Activated T-cell treated with anti-CD3 and anti-CD28 coated beads, Interleukin-2, amount 50 U/mL, for 72 hours (primary cell): Measurements from ENCODE around the gene HLX. TPM values are rescaled to one million over a fixed set of nuclear protein-coding genes. Genes with fewer than 3 reads are reported as not detected.

Experiments
- ATAC-seq, 2 donors: fragments of 150-1000 bp; cut with Tn5 transposase; replicated peaks in 1 of 2; 2 replicates each; pipeline ENCODE4 v1.10.0; 2021; ENCODE audit warnings: moderate library complexity in 2 of 2, mild to moderate bottlenecking in 1 of 2
- DNase-seq, 2 donors: peaks; one replicate each; pipeline ENCODE4 v3.0.0; 2021 to 2022; ENCODE audit warnings: mixed read lengths in 1 of 2
- H3K27ac Mint-ChIP-seq: one replicate; pipeline ENCODE4 v1.8.0; 2022; ENCODE audit warnings: mild to moderate bottlenecking, moderate library complexity, mixed read lengths
- H3K27me3 Mint-ChIP-seq: one replicate; pipeline ENCODE4 v1.8.0; 2022; ENCODE audit warnings: low read depth, mixed read lengths
- H3K36me3 Mint-ChIP-seq, 2 donors: one replicate each; pipeline ENCODE4 v1.8.0; 2022; ENCODE audit warnings: mixed read lengths in 2 of 2, mild to moderate bottlenecking in 1 of 2; ENCODE audit not compliant: insufficient read depth in 2 of 2
- H3K4me1 Mint-ChIP-seq: one replicate; pipeline ENCODE4 v1.8.0; 2022; ENCODE audit warnings: low read depth, mixed read lengths
- H3K4me3 Mint-ChIP-seq, 2 donors: one replicate each; pipeline ENCODE4 v1.8.0; 2022; ENCODE audit warnings: mild to moderate bottlenecking in 2 of 2, mixed read lengths in 2 of 2, moderate library complexity in 2 of 2
- H3K9me3 Mint-ChIP-seq, 2 donors: one replicate each; pipeline ENCODE4 v1.8.0; 2022; ENCODE audit warnings: mixed read lengths in 2 of 2
- total RNA-seq, 2 donors: library from RNA; stranded (reverse); gene quantifications; one replicate each; pipeline ENCODE4 v1.2.3, GENCODE V29; 2022

The HLX gene, protein sequence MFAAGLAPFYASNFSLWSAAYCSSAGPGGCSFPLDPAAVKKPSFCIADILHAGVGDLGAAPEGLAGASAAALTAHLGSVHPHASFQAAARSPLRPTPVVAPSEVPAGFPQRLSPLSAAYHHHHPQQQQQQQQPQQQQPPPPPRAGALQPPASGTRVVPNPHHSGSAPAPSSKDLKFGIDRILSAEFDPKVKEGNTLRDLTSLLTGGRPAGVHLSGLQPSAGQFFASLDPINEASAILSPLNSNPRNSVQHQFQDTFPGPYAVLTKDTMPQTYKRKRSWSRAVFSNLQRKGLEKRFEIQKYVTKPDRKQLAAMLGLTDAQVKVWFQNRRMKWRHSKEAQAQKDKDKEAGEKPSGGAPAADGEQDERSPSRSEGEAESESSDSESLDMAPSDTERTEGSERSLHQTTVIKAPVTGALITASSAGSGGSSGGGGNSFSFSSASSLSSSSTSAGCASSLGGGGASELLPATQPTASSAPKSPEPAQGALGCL
- 1 to 10 TPM in 1 of 2 donors, under 1 TPM in 1; 0.55 to 2.0 TPM for total RNA-seq

DNA sequence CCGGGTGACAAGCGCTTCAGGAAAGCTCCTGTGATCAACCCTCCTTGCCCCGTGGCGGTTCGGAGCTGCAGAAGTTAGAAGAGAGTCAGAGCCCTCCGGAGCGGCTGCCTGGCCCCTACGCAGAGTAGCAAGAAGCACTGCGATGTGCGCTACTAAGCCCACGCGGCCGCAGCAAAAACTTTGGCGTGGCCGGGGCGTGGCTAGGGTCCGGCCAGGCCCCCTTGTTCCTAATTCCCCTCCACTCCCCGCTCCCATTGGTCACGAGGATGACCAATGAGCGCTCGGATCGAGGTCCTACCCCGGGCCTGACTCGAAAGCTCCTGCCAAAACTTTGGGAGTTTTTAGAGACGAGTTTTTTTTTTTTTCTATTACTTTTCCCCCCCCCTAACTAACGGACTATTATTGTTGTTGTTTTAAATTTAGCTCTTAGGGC, at the start of gene HLX:
TSS of gene HLX (plus strand) at position 368 of the 433 bp plus-strand sequence. CDS start 415 bp downstream, outside the sequence.
- Mint-ChIP-seq H3K9me3 (no peaks in the 10 kb centered on the region), H3K27ac (peak within 1 kb of the TSS; percentile 60), H3K27me3 (peaks cover 84% of the 10 kb centered on the region), H3K4me3 (peak within 1 kb of the TSS; percentile 92 to 97), H3K4me1 (peaks cover 39% of the 10 kb centered on the region), H3K36me3 (peaks cover 0 to 3% of the 10 kb centered on the region in 2 donors)
- peak; percentile 43 to 50 for DNase-seq
- peak; percentile 70 to 71 for ATAC-seq

GRCh38 chr1:220833436-220833835, 45.8 kb upstream of the HLX start:
- ATAC-seq: no peak
- H3K36me3 Mint-ChIP-seq: no peaks in the 10 kb centered on the region
- H3K27ac Mint-ChIP-seq: no peak overlapping the region
- no peak overlapping the region for H3K4me3 Mint-ChIP-seq
- no peak for DNase-seq
- H3K4me1 Mint-ChIP-seq: no peaks in the 10 kb centered on the region
- H3K9me3 Mint-ChIP-seq: no peaks in the 10 kb centered on the region
- no peaks in the 10 kb centered on the region for H3K27me3 Mint-ChIP-seq

DNA sequence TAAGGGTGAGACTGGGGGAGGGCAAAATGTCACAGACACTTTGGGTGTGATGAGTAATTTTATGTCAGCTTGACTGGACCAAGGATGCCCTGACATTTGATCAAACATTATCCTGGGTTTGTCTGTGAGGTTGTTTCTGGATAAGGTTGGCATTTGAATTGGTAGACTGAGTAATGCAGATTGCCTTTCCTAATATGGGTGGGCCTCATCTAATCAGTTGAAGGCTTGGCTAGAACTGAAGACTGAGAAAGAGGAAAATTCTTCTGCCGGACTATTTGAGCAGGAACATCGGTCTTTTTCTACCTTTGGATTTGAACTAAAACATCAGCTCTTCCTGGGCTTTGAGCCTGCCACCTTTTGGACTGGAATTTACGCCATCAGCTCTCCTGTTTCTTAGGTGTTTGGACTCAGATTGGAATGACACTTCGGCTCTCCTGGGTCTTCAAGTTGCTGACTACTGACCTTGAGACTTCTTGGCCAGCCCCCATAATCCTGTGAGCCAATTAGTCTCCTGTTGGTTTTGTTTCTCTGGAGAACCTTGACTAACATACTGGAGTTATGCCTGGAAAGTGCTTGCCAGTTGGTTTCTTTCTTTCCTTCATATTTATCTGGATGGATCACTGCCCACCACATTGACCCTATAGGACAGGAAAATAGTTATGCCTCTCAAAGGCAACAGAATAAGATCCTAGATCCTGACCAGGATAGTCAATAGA, 44.9 kb upstream of the HLX start:
- no peak overlapping the region for H3K27ac Mint-ChIP-seq
- no peaks in the 10 kb centered on the region for H3K9me3 Mint-ChIP-seq
- no peaks in the 10 kb centered on the region for H3K36me3 Mint-ChIP-seq
- H3K4me3 Mint-ChIP-seq: no peak overlapping the region
- ATAC-seq (no peak), DNase-seq (no peak)
- no peaks in the 10 kb centered on the region for H3K27me3 Mint-ChIP-seq
- H3K4me1 Mint-ChIP-seq: no peaks in the 10 kb centered on the region

GRCh38 chr1:220838578-220838977, 40.7 kb upstream of the HLX start:
- Mint-ChIP-seq H3K4me3 (no peak overlapping the region), H3K27ac (no peak overlapping the region), H3K9me3 (no peaks in the 10 kb centered on the region), H3K36me3 (no peaks in the 10 kb centered on the region), H3K4me1 (no peaks in the 10 kb centered on the region), H3K27me3 (no peaks in the 10 kb centered on the region)
- DNase-seq (no peak), ATAC-seq (no peak)

GRCh38 chr1:220839474-220839873, 39.8 kb upstream of the HLX start:
- Mint-ChIP-seq H3K9me3 (no peaks in the 10 kb centered on the region), H3K36me3 (no peaks in the 10 kb centered on the region), H3K27ac (no peak overlapping the region), H3K27me3 (no peaks in the 10 kb centered on the region), H3K4me1 (no peaks in the 10 kb centered on the region), H3K4me3 (no peak overlapping the region)
- no peak for ATAC-seq
- no peak for DNase-seq

- no peaks in the 10 kb centered on the region for H3K36me3 Mint-ChIP-seq
- no peaks in the 10 kb centered on the region for H3K4me1 Mint-ChIP-seq
- no peak overlapping the region for H3K4me3 Mint-ChIP-seq
- H3K9me3 Mint-ChIP-seq: no peaks in the 10 kb centered on the region
- ATAC-seq: no peak
- no peaks in the 10 kb centered on the region for H3K27me3 Mint-ChIP-seq
- no peak overlapping the region for H3K27ac Mint-ChIP-seq
- no peak for DNase-seq
These were observed 38.0 kb upstream of the HLX start for GRCh38 chr1:220841293-220841692.

GRCh38 chr1:220843481-220844011, 35.7 kb upstream of the HLX start:
- H3K36me3 Mint-ChIP-seq: no peaks in the 10 kb centered on the region
- DNase-seq (no peak), ATAC-seq (no peak)
- no peak overlapping the region for H3K4me3 Mint-ChIP-seq
- H3K27me3 Mint-ChIP-seq: no peaks in the 10 kb centered on the region
- no peaks in the 10 kb centered on the region for H3K4me1 Mint-ChIP-seq
- H3K9me3 Mint-ChIP-seq: peaks cover 0 to 1% of the 10 kb centered on the region in 2 donors
- no peak overlapping the region for H3K27ac Mint-ChIP-seq

- H3K27ac Mint-ChIP-seq: no peak overlapping the region
- ATAC-seq (no peak), DNase-seq (no peak)
- peaks cover 0 to 5% of the 10 kb centered on the region in 2 donors for H3K36me3 Mint-ChIP-seq
- no peaks in the 10 kb centered on the region for H3K4me1 Mint-ChIP-seq
- peaks cover 9 to 14% of the 10 kb centered on the region in 2 donors for H3K9me3 Mint-ChIP-seq
- H3K27me3 Mint-ChIP-seq: peaks cover 5% of the 10 kb centered on the region
- H3K4me3 Mint-ChIP-seq: no peak overlapping the region
These were observed 26.8 kb upstream of the HLX start for GRCh38 chr1:220852408-220852807.

- ATAC-seq (no peak), DNase-seq (no peak)
- H3K27ac Mint-ChIP-seq: no peak overlapping the region
- H3K4me3 Mint-ChIP-seq: no peak overlapping the region
- H3K27me3 Mint-ChIP-seq: peaks cover 52% of the 10 kb centered on the region
- peaks cover 10% of the 10 kb centered on the region for H3K4me1 Mint-ChIP-seq
- no peaks in the 10 kb centered on the region for H3K9me3 Mint-ChIP-seq
- peaks cover 0 to 1% of the 10 kb centered on the region in 2 donors for H3K36me3 Mint-ChIP-seq
These were observed 6.9 kb upstream of the HLX start for GRCh38 chr1:220872296-220872695.

- Mint-ChIP-seq H3K4me1 (peaks cover 18% of the 10 kb centered on the region), H3K27ac (no peak overlapping the region), H3K4me3 (no peak overlapping the region), H3K36me3 (peaks cover 0 to 1% of the 10 kb centered on the region in 2 donors), H3K9me3 (no peaks in the 10 kb centered on the region), H3K27me3 (peaks cover 60% of the 10 kb centered on the region)
- DNase-seq (no peak), ATAC-seq (no peak)
These were observed 6.2 kb upstream of the HLX start for GRCh38 chr1:220873087-220873486.

- H3K36me3 Mint-ChIP-seq: peaks cover 0 to 1% of the 10 kb centered on the region in 2 donors
- peak; percentile 50 for ATAC-seq
- H3K9me3 Mint-ChIP-seq: no peaks in the 10 kb centered on the region
- H3K27ac Mint-ChIP-seq: no peak overlapping the region
- DNase-seq: peak; percentile 28 to 32
- no peak overlapping the region for H3K4me3 Mint-ChIP-seq
- H3K4me1 Mint-ChIP-seq: peaks cover 27% of the 10 kb centered on the region
- H3K27me3 Mint-ChIP-seq: peaks cover 67% of the 10 kb centered on the region
These were observed 5.2 kb upstream of the HLX start for GRCh38 chr1:220873868-220874655.

GRCh38 chr1:220875260-220875659, 4.0 kb upstream of the HLX start:
- Mint-ChIP-seq H3K4me3 (no peak overlapping the region), H3K27ac (no peak overlapping the region), H3K4me1 (peaks cover 29% of the 10 kb centered on the region), H3K27me3 (peaks cover 63% of the 10 kb centered on the region), H3K9me3 (no peaks in the 10 kb centered on the region), H3K36me3 (peaks cover 0 to 1% of the 10 kb centered on the region in 2 donors)
- ATAC-seq (no peak), DNase-seq (no peak)
